NAMALWA (cell line): ENCODE measurements around the gene RBMS3.

Source experiments
- DNase-seq: peaks from one replicate; pipeline ENCODE4 v3.0.0-alpha.2; 2015; ENCODE audit warnings: low spot score

RBMS3 gene

GRCh38 chr3:29277249-29277648 lies 3.6 kb upstream of the RBMS3 start:
- no peak for DNase-seq

DNA sequence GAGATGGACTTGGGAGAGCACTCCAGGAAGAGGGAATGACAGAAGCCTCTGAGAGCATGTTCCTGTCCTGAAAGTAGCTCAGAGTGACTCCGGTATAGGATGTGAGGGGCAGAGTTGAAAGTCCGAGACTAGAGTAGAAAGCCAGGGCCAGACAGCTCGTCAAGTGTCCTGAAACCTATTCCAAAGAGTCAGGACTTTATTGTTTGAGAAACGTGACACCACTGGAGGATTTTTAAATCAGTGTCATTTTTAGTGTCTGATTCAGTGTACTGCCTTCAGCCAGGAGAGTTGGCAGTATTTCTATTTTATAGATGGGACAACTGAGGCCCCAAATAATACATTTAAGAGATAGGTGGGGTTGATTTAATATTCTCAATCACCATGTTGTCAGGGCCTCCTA lies 1.6 kb upstream of the RBMS3 start:
- DNase-seq, result no peak

- peak; percentile 56 for DNase-seq
These were observed 1.1 kb upstream of the RBMS3 start for GRCh38 chr3:29279806-29280205.

GRCh38 chr3:29281094-29281343 lies 148 bp downstream of the RBMS3 start:
- DNase-seq, result peak; percentile 43

DNA sequence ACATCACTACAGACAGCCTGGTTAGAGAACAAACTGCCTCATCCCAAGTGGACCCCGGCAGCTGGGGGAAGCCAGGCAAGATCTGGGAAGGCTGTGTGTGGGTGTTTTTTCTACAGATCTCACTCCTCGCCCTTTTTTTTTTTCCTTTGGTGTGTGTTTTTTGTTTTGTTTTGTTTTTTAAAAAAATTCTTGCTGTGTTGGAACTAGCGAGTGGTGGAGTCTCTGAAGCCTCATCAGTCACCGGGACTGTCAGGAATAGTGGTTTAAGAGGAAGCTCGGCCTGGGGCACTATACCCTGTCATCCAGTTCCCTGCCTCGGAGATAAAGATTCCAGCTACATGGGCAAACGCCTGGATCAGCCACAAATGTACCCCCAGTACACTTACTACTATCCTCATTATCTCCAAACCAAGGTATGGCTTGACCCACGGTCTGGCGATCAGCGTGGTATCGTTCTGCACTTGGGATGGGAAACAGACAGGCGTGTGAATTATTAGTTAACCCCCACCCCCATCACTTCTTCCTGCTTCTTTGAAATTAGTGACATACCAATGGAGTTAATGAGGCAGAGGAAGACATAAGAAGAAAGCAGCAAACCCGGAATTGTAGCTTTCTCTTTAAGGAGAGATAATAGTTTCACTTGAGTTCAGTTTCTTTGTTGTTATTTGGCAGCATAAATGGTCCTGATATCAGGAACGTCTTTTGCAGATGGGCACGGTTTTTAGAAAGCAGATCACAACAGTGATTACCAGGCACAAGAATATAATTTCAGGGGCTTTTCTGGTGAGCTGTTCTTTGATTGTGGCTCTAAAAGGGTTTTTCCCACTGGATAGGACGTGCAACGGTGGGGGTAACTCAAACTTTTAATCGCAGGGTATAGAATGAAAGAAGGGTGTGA lies 722 bp downstream of the RBMS3 start:
- DNase-seq, result peak; percentile 33

- DNase-seq, result peak; percentile 28
These were observed 1.8 kb downstream of the RBMS3 start for GRCh38 chr3:29282427-29283230.

DNA sequence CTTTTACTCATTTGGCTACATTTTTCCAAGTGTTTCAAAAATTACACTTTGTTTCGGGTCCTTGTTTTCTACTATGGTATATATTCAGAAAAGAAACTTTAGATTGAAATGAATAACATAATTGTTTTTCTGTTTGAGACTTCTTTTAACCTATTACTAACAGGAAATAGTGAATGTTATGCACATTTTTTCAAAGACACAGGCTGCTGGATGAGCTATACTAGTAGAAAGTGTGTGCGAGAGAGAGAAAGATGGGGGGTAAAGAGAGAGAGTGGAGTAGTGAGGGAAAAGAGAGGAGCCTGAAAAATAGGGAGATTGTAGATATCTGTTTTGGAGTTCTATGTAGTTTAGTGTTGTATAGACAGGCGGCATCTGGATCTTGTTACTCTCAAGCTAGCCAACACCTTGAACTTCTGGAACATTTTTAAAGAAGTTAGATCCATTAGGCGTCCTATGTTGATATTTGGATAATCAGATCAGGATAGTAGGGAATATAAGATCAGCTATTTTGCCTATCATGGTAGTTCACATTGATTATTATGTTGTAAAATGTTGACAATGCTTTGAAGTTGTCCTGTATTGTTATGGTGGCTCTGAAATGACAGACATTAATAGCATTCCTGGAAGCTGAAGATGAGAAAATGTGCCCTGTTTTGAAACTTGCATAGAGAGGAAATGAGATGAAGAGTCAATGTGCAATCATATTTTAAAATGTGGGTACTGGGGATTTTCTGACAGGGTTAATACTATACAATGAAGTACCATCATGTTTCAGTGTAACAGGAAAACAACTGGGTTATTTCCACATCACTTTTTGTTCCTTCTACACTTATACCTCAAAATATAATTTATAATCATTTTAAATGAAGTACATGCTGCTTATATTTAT lies 2.6 kb downstream of the RBMS3 start:
- peak; percentile 10 for DNase-seq

GRCh38 chr3:29284497-29284896 lies 3.6 kb downstream of the RBMS3 start:
- no peak for DNase-seq

- DNase-seq, result peak; percentile 57
These were observed 4.7 kb downstream of the RBMS3 start for GRCh38 chr3:29285471-29286071.

- peak; percentile 13 for DNase-seq
These were observed 5.8 kb downstream of the RBMS3 start for GRCh38 chr3:29286478-29287240.

DNA sequence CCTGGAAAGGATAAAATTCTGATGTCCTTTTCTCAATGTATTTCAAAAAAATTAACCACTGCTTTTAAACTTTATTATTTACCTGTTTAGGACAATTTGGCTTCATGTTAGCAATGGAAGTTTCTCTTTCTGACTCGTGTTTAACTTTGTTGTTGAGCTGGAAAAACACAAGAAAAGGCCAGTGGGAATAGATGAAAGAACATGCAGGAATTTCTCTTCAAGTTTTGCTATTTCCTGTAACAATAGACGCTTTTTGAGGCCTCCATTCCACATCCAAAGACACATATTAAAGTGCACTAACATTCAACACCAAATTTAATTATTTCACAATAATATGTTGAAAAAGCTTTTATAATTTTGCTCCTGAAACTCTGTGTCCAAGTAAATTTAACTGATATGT lies 9.7 kb downstream of the RBMS3 start:
- DNase-seq, result no peak

DNA sequence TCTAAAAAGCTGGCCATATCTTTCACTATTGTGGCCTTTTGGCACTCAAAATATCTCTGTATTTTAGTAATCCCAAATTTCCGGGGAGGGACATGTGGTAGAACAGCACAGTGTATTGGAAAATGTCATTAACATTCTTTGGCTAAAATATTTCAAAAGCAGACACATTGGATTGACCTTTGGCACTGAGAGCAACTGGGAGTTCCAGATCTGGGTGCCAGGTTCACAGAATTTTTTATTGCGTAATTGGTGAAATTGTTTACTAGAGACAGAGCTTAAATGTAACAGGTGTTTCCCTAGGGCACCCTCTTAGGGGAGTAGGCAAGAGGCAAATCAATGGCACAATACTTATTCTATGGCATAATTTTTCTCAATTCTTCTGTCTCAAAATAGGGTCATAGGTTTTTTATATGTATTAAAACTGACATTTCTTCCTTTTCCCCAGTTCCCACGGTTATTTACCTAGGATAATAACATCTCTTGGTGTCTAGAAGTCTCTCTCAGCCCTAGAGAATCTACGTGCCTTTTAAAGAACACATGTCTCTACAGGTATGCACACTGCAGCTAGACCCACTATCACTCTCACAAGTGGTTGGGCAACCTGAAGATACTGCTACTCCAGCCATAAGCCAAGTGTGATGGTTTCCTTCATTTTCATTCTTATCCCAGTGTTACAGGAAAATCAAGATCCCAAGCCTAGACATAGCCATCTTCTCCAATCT lies 10.6 kb downstream of the RBMS3 start:
- no peak for DNase-seq

DNA sequence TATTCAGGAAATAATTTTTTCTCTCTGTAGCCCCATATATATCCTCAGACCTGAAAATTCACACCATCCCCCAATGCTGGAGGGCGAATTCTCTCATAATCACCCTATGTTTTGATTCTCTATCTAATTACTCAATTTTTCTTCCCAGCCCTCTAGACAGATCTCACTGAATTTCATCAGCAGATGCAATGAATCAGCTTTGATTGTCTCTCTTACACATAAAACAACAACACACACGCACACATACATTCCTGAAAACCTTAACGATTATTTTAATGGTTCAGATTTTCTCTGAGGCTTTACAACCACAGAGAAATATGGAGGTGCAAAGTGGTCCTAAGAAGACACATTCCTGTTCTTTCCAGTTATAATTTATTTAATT lies 11.1 kb downstream of the RBMS3 start:
- DNase-seq, result no peak

- DNase-seq, result no peak
These were observed 12.6 kb downstream of the RBMS3 start for GRCh38 chr3:29293421-29293820.

GRCh38 chr3:29297998-29298397 lies 17.1 kb downstream of the RBMS3 start:
- no peak for DNase-seq

- peak; percentile 19 for DNase-seq
These were observed 20.6 kb downstream of the RBMS3 start for GRCh38 chr3:29301332-29302019.

GRCh38 chr3:29302619-29303018 lies 21.7 kb downstream of the RBMS3 start:
- DNase-seq, result no peak

- DNase-seq, result no peak
These were observed 26.4 kb downstream of the RBMS3 start for GRCh38 chr3:29307295-29307694.

DNA sequence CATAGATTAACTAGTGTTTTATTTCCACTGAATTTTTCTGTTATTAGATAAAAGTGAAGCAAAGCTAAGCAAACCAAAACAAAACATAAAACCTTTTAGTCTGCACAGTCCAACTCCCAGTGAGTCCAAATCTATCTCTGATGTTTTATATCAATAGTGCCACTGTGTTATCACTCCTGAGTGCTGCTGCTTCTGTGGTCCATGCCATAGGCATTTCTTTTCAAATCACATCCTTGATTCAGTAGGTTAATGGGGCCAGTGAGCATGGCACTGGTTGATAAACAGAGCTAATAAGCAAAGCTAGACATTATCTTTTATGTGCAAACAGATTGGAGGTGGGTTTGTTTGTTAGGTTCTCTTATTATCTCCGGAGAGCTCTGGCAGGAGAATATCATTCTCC lies 30.0 kb downstream of the RBMS3 start:
- no peak for DNase-seq

DNA sequence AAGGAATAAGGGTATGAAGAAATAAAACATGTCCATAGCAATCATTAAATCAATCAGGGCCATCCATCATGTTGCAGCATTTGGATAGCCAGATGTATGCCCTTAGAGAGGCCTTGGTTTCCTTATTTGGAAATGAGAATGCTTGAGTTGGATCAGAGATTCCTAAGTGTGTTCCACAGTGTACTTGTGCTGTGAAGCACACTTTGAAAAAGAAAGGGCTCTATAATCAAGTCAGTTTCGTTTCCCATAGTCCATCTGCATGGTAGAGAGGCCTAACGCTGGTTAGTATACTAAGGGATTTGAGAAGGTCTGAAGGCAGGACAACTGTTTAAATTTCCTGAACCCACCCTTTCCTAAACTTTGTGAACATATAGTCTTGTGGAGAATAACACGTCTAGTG lies 30.9 kb downstream of the RBMS3 start:
- DNase-seq, result no peak
